ENCODE data around the gene GREB1. TPM values are rescaled to one million over a fixed set of nuclear protein-coding genes. Genes with fewer than 3 reads are reported as not detected.

The GREB1 gene
- total and polyA plus RNA-seq, 12 donors = 2.2 to 26.2 (median 3.7) TPM

GRCh38 chr2:11691076-11691660 lies 157.3 kb downstream of the GREB1 start:
- no peak for TF ChIP-seq POLR2A (IDR thresholded peaks at IDR 0.05)
- TF ChIP-seq, protein P1, sequence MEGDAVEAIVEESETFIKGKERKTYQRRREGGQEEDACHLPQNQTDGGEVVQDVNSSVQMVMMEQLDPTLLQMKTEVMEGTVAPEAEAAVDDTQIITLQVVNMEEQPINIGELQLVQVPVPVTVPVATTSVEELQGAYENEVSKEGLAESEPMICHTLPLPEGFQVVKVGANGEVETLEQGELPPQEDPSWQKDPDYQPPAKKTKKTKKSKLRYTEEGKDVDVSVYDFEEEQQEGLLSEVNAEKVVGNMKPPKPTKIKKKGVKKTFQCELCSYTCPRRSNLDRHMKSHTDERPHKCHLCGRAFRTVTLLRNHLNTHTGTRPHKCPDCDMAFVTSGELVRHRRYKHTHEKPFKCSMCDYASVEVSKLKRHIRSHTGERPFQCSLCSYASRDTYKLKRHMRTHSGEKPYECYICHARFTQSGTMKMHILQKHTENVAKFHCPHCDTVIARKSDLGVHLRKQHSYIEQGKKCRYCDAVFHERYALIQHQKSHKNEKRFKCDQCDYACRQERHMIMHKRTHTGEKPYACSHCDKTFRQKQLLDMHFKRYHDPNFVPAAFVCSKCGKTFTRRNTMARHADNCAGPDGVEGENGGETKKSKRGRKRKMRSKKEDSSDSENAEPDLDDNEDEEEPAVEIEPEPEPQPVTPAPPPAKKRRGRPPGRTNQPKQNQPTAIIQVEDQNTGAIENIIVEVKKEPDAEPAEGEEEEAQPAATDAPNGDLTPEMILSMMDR (IDR thresholded peaks at IDR 0.05) = no peak
- 59 to 83% (median 72%) methylated on average over 5 of the region's 5 CpGs for WGBS, 4 donors
- Histone ChIP-seq H3K36me3 (replicated peaks in 1 of 2) (no peaks in the 10 kb centered on the region), H3K4me1 (replicated peaks in 1 of 2) (peaks cover 6 to 15% of the 10 kb centered on the region in 2 donors), H3K27me3 (no peaks in the 10 kb centered on the region), H3K4me3 (no peak overlapping the region), H3K27ac (no peak overlapping the region), H3K9me3 (replicated peaks in 1 of 3) (no peaks in the 10 kb centered on the region)
- DNase-seq = no peak
- intact Hi-C loops (cut with DNase I) = loop anchor here in 1 of 2 donors (10.0 kb wide), 1 partner anchor 54 kb away; the partner anchor contains the start of gene LPIN1

Small RNAs within 50 kb of the gene (microRNA-seq; reads per million reads assigned to microRNA genes)
- gene MIR4429 = 0 reads per million in 3 donors

Small RNAs within 50 kb of the gene (small RNA-seq; reads per million reads assigned to genes)
- gene MIR4429 (0 reads per million in 2 donors), gene RN7SL674P (0 to 0.08 reads per million in 2 donors), gene RNA5SP84 (0 to 0.08 reads per million in 2 donors), gene RNU2-13P (0 to 0.08 reads per million in 2 donors)

Other genes with a start within 250 kb of the GREB1 start
- gene ROCK2, start 189.4 kb upstream of the GREB1 start, total RNA-seq = 10 to 100 TPM; 23.9 to 46.6 (median 30.7) TPM
- gene ROCK2, start 189.4 kb upstream of the GREB1 start, polyA plus RNA-seq = 10 to 100 TPM in 1 of 3 donors, 1 to 10 TPM in 2; 5.0 to 23.0 (median 7.6) TPM
- gene E2F6, start 67.9 kb upstream of the GREB1 start, total RNA-seq = 10 to 100 TPM in 7 of 9 donors, 1 to 10 TPM in 2; 9.2 to 38.8 (median 13.4) TPM
- gene E2F6, start 67.9 kb upstream of the GREB1 start, polyA plus RNA-seq = 10 to 100 TPM in 2 of 3 donors, 1 to 10 TPM in 1; 8.0 to 16.6 (median 11.4) TPM
- gene NTSR2, start 136.2 kb downstream of the GREB1 start, total RNA-seq = 10 to 100 TPM in 1 of 9 donors, 1 to 10 TPM in 4, under 1 TPM in 4; 0.06 to 10.3 (median 1.0) TPM
- 1 to 10 TPM in 2 of 3 donors, under 1 TPM in 1; 0.16 to 3.0 (median 2.1) TPM for gene NTSR2, start 136.2 kb downstream of the GREB1 start, polyA plus RNA-seq
- 10 to 100 TPM; 19.9 to 58.5 (median 38.8) TPM for gene LPIN1, start 212.6 kb downstream of the GREB1 start, total RNA-seq
- gene LPIN1, start 212.6 kb downstream of the GREB1 start, polyA plus RNA-seq = 10 to 100 TPM; 17.0 to 58.3 (median 23.3) TPM